ENCODE results near the gene ZNF35. TPM values are rescaled to one million over a fixed set of nuclear protein-coding genes. Genes with fewer than 3 reads are reported as not detected.

The ZNF35 gene
- total RNA-seq, 2 donors from 2014 or later: 16.0 to 16.6 TPM

DNA sequence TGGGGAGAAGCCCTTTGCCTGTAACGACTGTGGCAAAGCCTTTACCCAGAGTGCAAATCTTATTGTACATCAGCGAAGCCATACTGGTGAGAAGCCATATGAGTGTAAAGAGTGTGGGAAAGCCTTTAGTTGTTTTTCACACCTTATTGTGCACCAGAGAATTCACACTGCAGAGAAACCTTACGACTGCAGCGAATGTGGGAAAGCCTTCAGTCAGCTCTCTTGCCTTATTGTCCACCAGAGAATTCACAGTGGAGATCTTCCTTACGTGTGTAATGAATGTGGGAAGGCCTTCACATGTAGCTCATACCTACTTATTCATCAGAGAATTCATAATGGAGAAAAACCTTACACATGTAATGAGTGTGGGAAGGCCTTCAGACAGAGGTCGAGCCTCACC lies 10.9 kb downstream of the ZNF35 start:
- H3K4me3 Mint-ChIP-seq: no peak overlapping the region
- WGBS, 2 experiments (ENCODE audit: insufficient coverage in 1 of 2, insufficient read length in 1 of 2): 96 to 100% methylated on average over 2 to 5 of the region's 6 CpGs

DNA sequence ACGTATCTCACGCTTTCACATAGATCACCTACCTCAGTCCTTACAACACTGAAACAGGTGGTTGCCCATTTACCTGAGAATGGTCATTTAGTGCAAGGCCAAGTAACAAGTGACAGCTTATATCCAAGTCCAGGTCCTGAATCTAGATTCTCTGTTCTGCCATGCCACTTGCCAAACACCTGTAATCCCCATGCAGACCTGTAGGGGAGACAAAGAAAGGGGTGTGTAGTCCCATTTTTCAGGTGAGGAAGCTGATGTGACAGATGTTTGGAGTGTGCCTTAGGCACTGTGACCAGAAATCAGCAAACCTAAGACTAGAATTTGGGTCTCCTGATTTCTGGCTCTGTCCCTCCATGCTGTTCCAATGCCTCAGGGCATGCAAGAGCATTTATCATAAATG lies 12.7 kb downstream of the ZNF35 start:
- Mint-ChIP-seq H3K27me3 (ENCODE audit: insufficient read depth) (no peaks in the 10 kb centered on the region), H3K36me3 (ENCODE audit: low read depth) (peaks cover 73% of the 10 kb centered on the region), H3K4me3 (no peak overlapping the region), H3K4me1 (no peaks in the 10 kb centered on the region), H3K27ac (no peak overlapping the region), H3K9me3 (peaks cover 64% of the 10 kb centered on the region)
- whole genome bisulfite sequencing, 2 experiments (ENCODE audit: insufficient coverage in 1 of 2, insufficient read length in 1 of 2): 90 to 92% methylated on average over 2 of the region's 2 CpGs
- H3K36me3 ChIP-seq (ENCODE audit: control insufficient read depth, insufficient read depth, low read length): peaks cover 62% of the 10 kb centered on the region
- H3K9ac ChIP-seq (ENCODE audit: extremely low read depth, low read length, poor library complexity, severe bottlenecking): no peak overlapping the region
- TF ChIP-seq, protein P1, sequence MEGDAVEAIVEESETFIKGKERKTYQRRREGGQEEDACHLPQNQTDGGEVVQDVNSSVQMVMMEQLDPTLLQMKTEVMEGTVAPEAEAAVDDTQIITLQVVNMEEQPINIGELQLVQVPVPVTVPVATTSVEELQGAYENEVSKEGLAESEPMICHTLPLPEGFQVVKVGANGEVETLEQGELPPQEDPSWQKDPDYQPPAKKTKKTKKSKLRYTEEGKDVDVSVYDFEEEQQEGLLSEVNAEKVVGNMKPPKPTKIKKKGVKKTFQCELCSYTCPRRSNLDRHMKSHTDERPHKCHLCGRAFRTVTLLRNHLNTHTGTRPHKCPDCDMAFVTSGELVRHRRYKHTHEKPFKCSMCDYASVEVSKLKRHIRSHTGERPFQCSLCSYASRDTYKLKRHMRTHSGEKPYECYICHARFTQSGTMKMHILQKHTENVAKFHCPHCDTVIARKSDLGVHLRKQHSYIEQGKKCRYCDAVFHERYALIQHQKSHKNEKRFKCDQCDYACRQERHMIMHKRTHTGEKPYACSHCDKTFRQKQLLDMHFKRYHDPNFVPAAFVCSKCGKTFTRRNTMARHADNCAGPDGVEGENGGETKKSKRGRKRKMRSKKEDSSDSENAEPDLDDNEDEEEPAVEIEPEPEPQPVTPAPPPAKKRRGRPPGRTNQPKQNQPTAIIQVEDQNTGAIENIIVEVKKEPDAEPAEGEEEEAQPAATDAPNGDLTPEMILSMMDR (conservative IDR thresholded peaks at IDR 0.05): peak; percentile 59
- no peak overlapping the region for H3K4me3 ChIP-seq (ENCODE audit: low read length)
- H3K27me3 ChIP-seq (ENCODE audit: control insufficient read depth, insufficient read depth, low read length, poor library complexity, severe bottlenecking): no peaks in the 10 kb centered on the region
- no peak overlapping the region for H3K27ac ChIP-seq (ENCODE audit: low read depth, low read length)
- DNase-seq: no peak
- H3K4me1 ChIP-seq (ENCODE audit: control insufficient read depth, insufficient read depth, low read length): no peaks in the 10 kb centered on the region
- H3K9me3 ChIP-seq (ENCODE audit: control insufficient read depth, low read length): peaks cover 38% of the 10 kb centered on the region

More for the DNA sequence above, 10.9 kb downstream of the ZNF35 start:
- Histone ChIP-seq H3K36me3 (ENCODE audit: control insufficient read depth, insufficient read depth, low read length) (peaks cover 73% of the 10 kb centered on the region), H3K27me3 (ENCODE audit: control insufficient read depth, insufficient read depth, low read length, poor library complexity, severe bottlenecking) (no peaks in the 10 kb centered on the region), H3K27ac (ENCODE audit: low read depth, low read length) (no peak overlapping the region), H3K4me3 (ENCODE audit: low read length) (no peak overlapping the region), H3K9me3 (ENCODE audit: control insufficient read depth, low read length) (peaks cover 32% of the 10 kb centered on the region), H3K9ac (ENCODE audit: extremely low read depth, low read length, poor library complexity, severe bottlenecking) (no peak overlapping the region), H3K4me1 (ENCODE audit: control insufficient read depth, insufficient read depth, low read length) (no peaks in the 10 kb centered on the region)
- no peaks in the 10 kb centered on the region for H3K27me3 Mint-ChIP-seq (ENCODE audit: insufficient read depth)
- peaks cover 59% of the 10 kb centered on the region for H3K9me3 Mint-ChIP-seq
- TF ChIP-seq, protein P1 (conservative IDR thresholded peaks at IDR 0.05): no peak
- H3K27ac Mint-ChIP-seq: no peak overlapping the region
- peaks cover 82% of the 10 kb centered on the region for H3K36me3 Mint-ChIP-seq (ENCODE audit: low read depth)
- no peak for DNase-seq
- H3K4me1 Mint-ChIP-seq: no peaks in the 10 kb centered on the region

DNA sequence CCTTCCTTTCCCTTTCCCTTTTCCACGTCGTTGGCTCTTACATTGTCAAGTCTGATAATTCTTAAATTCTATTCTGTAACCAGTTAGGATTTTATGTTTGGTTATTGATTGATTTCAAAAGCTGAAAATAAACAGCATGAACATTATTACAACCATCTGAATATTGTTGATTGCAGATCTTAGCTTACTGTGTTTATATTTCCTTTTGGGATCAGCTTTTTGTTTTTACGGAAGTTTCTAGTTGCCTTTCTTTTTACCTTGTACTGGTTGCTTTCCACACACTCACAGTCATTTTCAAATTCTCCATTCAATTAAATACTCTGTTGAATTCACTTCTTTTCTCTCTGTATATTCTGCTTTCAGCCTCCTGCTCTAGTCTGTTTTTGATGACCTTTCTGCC lies 16.6 kb downstream of the ZNF35 start:
- H3K9me3 ChIP-seq (ENCODE audit: control insufficient read depth, low read length): peaks cover 14% of the 10 kb centered on the region
- H3K4me1 ChIP-seq (ENCODE audit: control insufficient read depth, insufficient read depth, low read length): no peaks in the 10 kb centered on the region
- Mint-ChIP-seq H3K9me3 (peaks cover 28% of the 10 kb centered on the region), H3K4me3 (no peak overlapping the region), H3K27me3 (ENCODE audit: insufficient read depth) (no peaks in the 10 kb centered on the region), H3K4me1 (no peaks in the 10 kb centered on the region), H3K36me3 (ENCODE audit: low read depth) (peaks cover 34% of the 10 kb centered on the region), H3K27ac (no peak overlapping the region)
- WGBS, 2 experiments (ENCODE audit: insufficient coverage in 1 of 2, insufficient read length in 1 of 2): 88 to 95% methylated on average over 1 of the region's 3 CpGs
- TF ChIP-seq, protein P1 (conservative IDR thresholded peaks at IDR 0.05): no peak
- peaks cover 25% of the 10 kb centered on the region for H3K36me3 ChIP-seq (ENCODE audit: control insufficient read depth, insufficient read depth, low read length)
- H3K9ac ChIP-seq (ENCODE audit: extremely low read depth, low read length, poor library complexity, severe bottlenecking): no peak overlapping the region
- H3K27me3 ChIP-seq (ENCODE audit: control insufficient read depth, insufficient read depth, low read length, poor library complexity, severe bottlenecking): no peaks in the 10 kb centered on the region
- no peak for DNase-seq
- no peak overlapping the region for H3K27ac ChIP-seq (ENCODE audit: low read depth, low read length)
- no peak overlapping the region for H3K4me3 ChIP-seq (ENCODE audit: low read length)
